Breast epithelium (tissue), 4 donors: ENCODE measurements around the gene IGFBP7. TPM values are rescaled to one million over a fixed set of nuclear protein-coding genes. Genes with fewer than 3 reads are reported as not detected.
"Not testable (repeated sequence)": the region's sequence is repeated elsewhere in the genome, so short reads cannot be mapped to it uniquely, and the experiment has no call there.

Experiments used
- DNase-seq, 2 donors: peaks; one replicate each; pipeline ENCODE4 v3.0.0-alpha.2; 2019; ENCODE audit warnings: low spot score in 2 of 2
- H3K27ac ChIP-seq, 2 donors: fragments of 200-600 bp; sonication (generic) in 1 of 2; one replicate each; pipeline ENCODE4 v1.5.1; 2016 to 2019; ENCODE audit warnings: mild to moderate bottlenecking in 1 of 2
- H3K27me3 ChIP-seq, 2 donors: fragments of 200-600 bp; sonication (generic) in 1 of 2; one replicate each; pipeline versions ENCODE4 v1.5.1 to v1.6.0; 2017 to 2019; ENCODE audit warnings: control low read depth in 1 of 2, mild to moderate bottlenecking in 1 of 2
- H3K36me3 ChIP-seq: fragments of 200-600 bp; one replicate; pipeline ENCODE4 v1.5.1; 2019
- H3K4me1 ChIP-seq, 2 donors: fragments of 200-600 bp; sonication (generic); one replicate each; pipeline ENCODE4 v1.5.1; 2016 to 2019; ENCODE audit warnings: control low read depth in 1 of 2
- H3K4me3 ChIP-seq, 3 donors: fragments of 200-600 bp; sonication (generic); 1 replicate in 2 of 3; 2 replicates in 1 of 3; pipeline ENCODE4 v1.5.1; 2016 to 2019; ENCODE audit warnings: mild to moderate bottlenecking in 3 of 3, moderate library complexity in 2 of 3
- H3K9me3 ChIP-seq, 2 donors: fragments of 200-600 bp; sonication (generic) in 1 of 2; one replicate each; pipeline ENCODE4 v1.5.1; 2016 to 2019; ENCODE audit warnings: control low read depth in 1 of 2
- CTCF ChIP-seq, 3 donors: fragments of 450-650 bp; IDR thresholded peaks; one replicate each; pipeline ENCODE4 v1.5.1; 2016 to 2017; ENCODE audit warnings: antibody characterized with exemption in 3 of 3, mild to moderate bottlenecking in 3 of 3, moderate library complexity in 3 of 3
- POLR2A ChIP-seq: fragments of 450-650 bp; IDR thresholded peaks from one replicate; pipeline ENCODE4 v1.6.1; 2016; ENCODE audit warnings: antibody characterized with exemption, mild to moderate bottlenecking, moderate library complexity
- POLR2AphosphoS5 ChIP-seq, 3 donors: sonication (generic); formaldehyde crosslinking; IDR thresholded peaks; one replicate each; pipeline ENCODE4 v1.6.1; 2017; ENCODE audit warnings: antibody characterized with exemption in 3 of 3
- intact Hi-C: fragments of 100-400 bp; cut with DNase I; formaldehyde crosslinking; loops from one replicate; pipeline ENCODE4 v1.15.1; 2023; ENCODE audit warnings: low total_unique reads
- total RNA-seq, 3 donors: library from RNA; depleted of rRNA; stranded (reverse); fragments of >200 nt; gene quantifications; one replicate each; pipeline ENCODE4 v1.1.0, GENCODE V29; 2016

Gene IGFBP7
- total RNA-seq, 3 donors from 2014 or later, result 205 to 769 (median 622) TPM

GRCh38 chr4:57064811-57065711, 45.1 kb downstream of the IGFBP7 start:
- Histone ChIP-seq H3K9me3 (no peaks in the 10 kb centered on the region), H3K27me3 (no peaks in the 10 kb centered on the region), H3K4me3 (peak overlapping the region in 1 of 3 donors; percentile 40), H3K27ac (peak overlapping the region; percentile 34 to 79), H3K36me3 (no peaks in the 10 kb centered on the region), H3K4me1 (no peaks in the 10 kb centered on the region)
- intact Hi-C loops, result no loop called here
- TF ChIP-seq CTCF (IDR thresholded peaks at IDR 0.05), result no peak
- peak in 1 of 3 donors; percentile 11 for TF ChIP-seq POLR2AphosphoS5 (IDR thresholded peaks at IDR 0.05)
- DNase-seq, result peak in 1 of 2 donors; percentile 27

- H3K27ac ChIP-seq, result peak overlapping the region in 1 of 2 donors; percentile 46
- no peaks in the 10 kb centered on the region for H3K36me3 ChIP-seq
- TF ChIP-seq POLR2A (no peak), POLR2AphosphoS5 (IDR thresholded peaks at IDR 0.05) (no peak), CTCF (IDR thresholded peaks at IDR 0.05) (no peak)
- H3K9me3 ChIP-seq, result no peaks in the 10 kb centered on the region
- DNase-seq, result no peak
- H3K27me3 ChIP-seq, result no peaks in the 10 kb centered on the region
- H3K4me1 ChIP-seq, result no peaks in the 10 kb centered on the region
- intact Hi-C loops, result no loop called here
- H3K4me3 ChIP-seq, result no peak overlapping the region
These were observed 46.1 kb downstream of the IGFBP7 start for GRCh38 chr4:57064120-57064519.

- no peak for DNase-seq
- Histone ChIP-seq H3K27me3 (no peaks in the 10 kb centered on the region), H3K4me3 (no peak overlapping the region), H3K27ac (no peak overlapping the region), H3K36me3 (no peaks in the 10 kb centered on the region), H3K4me1 (no peaks in the 10 kb centered on the region), H3K9me3 (no peaks in the 10 kb centered on the region)
- intact Hi-C loops, result no loop called here
- no peak for TF ChIP-seq POLR2A
- no peak for TF ChIP-seq CTCF (IDR thresholded peaks at IDR 0.05)
- no peak for TF ChIP-seq POLR2AphosphoS5 (IDR thresholded peaks at IDR 0.05)
These were observed 46.7 kb downstream of the IGFBP7 start for GRCh38 chr4:57063518-57063917.

GRCh38 chr4:57061395-57061794, 48.8 kb downstream of the IGFBP7 start:
- H3K36me3 ChIP-seq, result no peaks in the 10 kb centered on the region
- no peaks in the 10 kb centered on the region for H3K4me1 ChIP-seq
- H3K27me3 ChIP-seq, result no peaks in the 10 kb centered on the region
- TF ChIP-seq CTCF (IDR thresholded peaks at IDR 0.05), result no peak
- intact Hi-C loops, result no loop called here
- H3K27ac ChIP-seq, result no peak overlapping the region
- no peak for DNase-seq
- no peaks in the 10 kb centered on the region for H3K9me3 ChIP-seq
- no peak overlapping the region for H3K4me3 ChIP-seq

- intact Hi-C loops, H3K4me1 ChIP-seq, DNase-seq, H3K4me3 ChIP-seq, H3K27me3 ChIP-seq, H3K36me3 ChIP-seq, H3K9me3 ChIP-seq, H3K27ac ChIP-seq: not testable (repeated sequence)
These were observed 49.5 kb downstream of the IGFBP7 start for GRCh38 chr4:57060717-57061067.
